Measurements from ENCODE around the gene CHST1.
A peak's percentile ranks its signal among the peaks of the same experiment; 100 is the strongest.

Gene CHST1

GRCh38 chr11:45666648-45667642 is 1.5 kb upstream of the CHST1 start:
- Mint-ChIP-seq H3K27ac (no peak overlapping the region), H3K27me3 (peaks cover 24% of the 10 kb centered on the region), H3K9me3 (no peaks in the 10 kb centered on the region), H3K36me3 (no peaks in the 10 kb centered on the region), H3K4me1 (peaks cover 6% of the 10 kb centered on the region), H3K4me3 (peak overlapping the region; percentile 3)

- H3K27me3 Mint-ChIP-seq, result peaks cover 29% of the 10 kb centered on the region
- H3K4me3 Mint-ChIP-seq, result peak overlapping the region; percentile 75
- no peaks in the 10 kb centered on the region for H3K36me3 Mint-ChIP-seq
- no peak overlapping the region for H3K27ac Mint-ChIP-seq
- peaks cover 6% of the 10 kb centered on the region for H3K4me1 Mint-ChIP-seq
- H3K9me3 Mint-ChIP-seq, result no peaks in the 10 kb centered on the region
Observed at GRCh38 chr11:45665933-45666647, 668 bp upstream of the CHST1 start.

DNA sequence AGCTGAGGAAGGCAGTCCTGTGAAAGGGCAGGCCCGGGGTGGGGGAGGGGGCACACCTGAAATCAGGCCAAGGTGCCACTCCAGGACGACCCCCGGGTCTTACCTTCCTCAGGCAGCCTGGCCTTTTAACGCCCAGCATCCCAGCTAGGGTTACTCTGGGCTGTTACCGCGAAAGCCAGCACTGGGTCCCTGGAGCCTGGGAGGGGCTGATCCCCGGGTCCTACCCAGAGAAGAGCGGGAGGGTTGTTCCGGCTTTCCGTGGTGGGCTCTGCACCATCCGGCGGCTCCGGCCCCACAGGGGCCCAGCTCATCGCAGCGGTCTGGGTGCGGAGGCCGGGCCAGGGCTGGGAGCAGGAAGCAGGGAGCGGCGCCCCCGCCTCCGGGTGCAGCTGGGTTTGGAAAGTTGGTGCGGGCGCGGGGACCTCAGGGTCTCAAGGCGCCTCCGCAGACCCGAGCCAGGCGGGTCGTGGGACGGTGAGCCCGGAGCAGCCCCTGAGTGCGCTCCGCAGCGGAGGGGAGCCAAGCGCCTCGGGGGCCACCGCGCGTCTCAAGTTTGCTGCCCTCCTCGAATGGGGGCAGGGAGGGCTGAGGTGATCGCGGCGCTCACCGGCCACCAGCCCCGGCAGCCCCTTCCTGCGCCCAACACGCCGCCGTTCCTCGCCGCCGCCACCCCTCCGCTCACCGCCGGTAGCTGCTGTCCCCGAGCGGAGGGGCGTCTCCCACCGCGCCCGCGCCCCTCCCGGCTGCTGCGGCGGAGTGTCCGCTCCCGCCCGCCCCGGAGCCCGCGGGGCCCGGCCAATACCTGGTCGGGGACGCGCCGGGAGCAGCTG is 831 bp downstream of the CHST1 start:
- Mint-ChIP-seq H3K9me3 (no peaks in the 10 kb centered on the region), H3K4me3 (no peak overlapping the region), H3K4me1 (peaks cover 6% of the 10 kb centered on the region)

DNA sequence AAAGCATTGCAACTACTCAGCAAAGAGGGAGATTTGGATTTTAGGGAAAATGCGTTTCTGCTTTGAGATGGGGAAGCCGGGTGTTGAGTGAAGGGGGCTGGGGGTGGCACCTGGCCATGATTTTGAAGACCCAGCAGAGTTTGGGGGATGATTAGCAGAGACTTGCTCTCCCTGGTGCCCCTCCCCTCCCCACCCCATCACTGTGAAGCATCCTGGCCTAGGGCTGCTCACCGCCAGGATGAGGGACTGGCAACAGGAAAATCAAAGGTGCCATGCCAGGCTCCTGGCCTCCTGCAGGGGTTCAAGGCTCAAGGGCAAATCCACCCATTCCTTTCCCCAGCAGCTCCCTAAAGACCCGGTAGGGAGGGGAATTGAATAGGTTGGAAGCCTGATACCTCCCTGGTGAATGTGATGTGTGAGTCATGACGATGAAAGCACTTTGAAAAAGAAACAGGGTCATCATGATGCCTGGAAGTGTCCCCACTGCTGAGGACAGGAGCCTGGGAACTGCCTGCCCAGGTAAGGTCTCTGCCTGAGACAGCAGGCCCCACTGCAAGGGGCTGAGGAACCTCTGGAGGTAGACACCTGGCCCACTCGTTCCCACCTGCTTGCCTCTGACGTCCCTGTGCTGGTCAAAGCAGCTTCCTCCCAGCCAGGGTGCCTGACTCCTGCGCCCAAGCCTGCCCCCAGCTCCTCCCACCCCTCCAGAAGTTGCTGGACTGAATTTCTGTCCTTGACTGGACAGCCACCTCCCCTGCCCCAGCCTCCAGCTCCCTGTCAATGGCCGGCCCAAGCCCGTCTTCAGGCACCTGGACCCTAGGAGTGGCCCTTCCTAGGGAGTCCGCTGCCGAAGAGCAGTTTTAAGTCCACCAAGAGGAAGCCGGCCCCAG is 1.7 kb downstream of the CHST1 start:
- H3K4me1 Mint-ChIP-seq, result peaks cover 6% of the 10 kb centered on the region
- H3K36me3 Mint-ChIP-seq, result no peaks in the 10 kb centered on the region
- H3K27ac Mint-ChIP-seq, result no peak overlapping the region
- peak overlapping the region; percentile 23 for H3K4me3 Mint-ChIP-seq
- H3K9me3 Mint-ChIP-seq, result no peaks in the 10 kb centered on the region
- H3K27me3 Mint-ChIP-seq, result peaks cover 39% of the 10 kb centered on the region

More for the DNA sequence above, 831 bp downstream of the CHST1 start:
- Mint-ChIP-seq H3K36me3 (no peaks in the 10 kb centered on the region), H3K27ac (no peak overlapping the region), H3K27me3 (peaks cover 36% of the 10 kb centered on the region)

- no peak overlapping the region for H3K27ac Mint-ChIP-seq
- peak overlapping the region; percentile 23 for H3K4me3 Mint-ChIP-seq
- peaks cover 39% of the 10 kb centered on the region for H3K27me3 Mint-ChIP-seq
- peaks cover 6% of the 10 kb centered on the region for H3K4me1 Mint-ChIP-seq
- H3K9me3 Mint-ChIP-seq, result no peaks in the 10 kb centered on the region
- no peaks in the 10 kb centered on the region for H3K36me3 Mint-ChIP-seq
Observed at GRCh38 chr11:45662665-45663485, 2.5 kb downstream of the CHST1 start.

- H3K27ac Mint-ChIP-seq, result no peak overlapping the region
- no peaks in the 10 kb centered on the region for H3K9me3 Mint-ChIP-seq
- H3K4me1 Mint-ChIP-seq, result peaks cover 6% of the 10 kb centered on the region
Observed at GRCh38 chr11:45662096-45662664, 3.2 kb downstream of the CHST1 start.

DNA sequence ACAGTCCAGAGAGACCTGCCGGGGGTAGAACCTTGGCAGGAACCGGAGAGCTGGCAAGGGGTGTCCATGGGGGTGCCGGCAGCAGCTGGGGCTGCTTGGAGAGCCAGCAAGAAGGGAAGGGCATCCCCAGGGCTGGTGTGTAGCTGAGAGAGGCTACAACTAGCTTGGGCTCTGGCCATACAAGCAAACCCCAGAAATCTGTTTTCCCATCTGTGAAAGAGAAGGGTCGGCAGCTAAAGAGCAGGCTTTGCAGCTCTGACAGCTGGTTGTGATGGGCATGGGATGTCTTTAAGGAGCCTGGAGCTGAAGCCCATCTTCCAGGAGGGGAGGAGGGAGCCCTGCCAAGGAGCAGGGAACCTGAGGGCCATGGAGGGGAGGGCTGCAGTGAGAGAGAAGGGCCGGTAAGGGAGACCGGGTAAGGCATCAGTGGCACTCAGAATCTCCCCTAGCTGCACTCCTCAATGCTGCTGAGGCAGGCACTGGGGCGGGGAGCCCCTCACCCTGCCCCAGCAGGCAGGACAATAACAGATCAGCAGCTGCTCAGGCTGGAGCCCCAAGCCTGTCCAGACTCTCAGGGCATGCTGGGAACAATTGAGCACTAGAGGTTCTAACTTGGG is 3.9 kb downstream of the CHST1 start:
- Mint-ChIP-seq H3K9me3 (no peaks in the 10 kb centered on the region), H3K27ac (no peak overlapping the region), H3K36me3 (no peaks in the 10 kb centered on the region), H3K4me3 (no peak overlapping the region), H3K27me3 (peaks cover 31% of the 10 kb centered on the region), H3K4me1 (peaks cover 6% of the 10 kb centered on the region)

More at GRCh38 chr11:45662096-45662664, 3.2 kb downstream of the CHST1 start:
- no peak overlapping the region for H3K4me3 Mint-ChIP-seq
- peaks cover 34% of the 10 kb centered on the region for H3K27me3 Mint-ChIP-seq
- no peaks in the 10 kb centered on the region for H3K36me3 Mint-ChIP-seq

DNA sequence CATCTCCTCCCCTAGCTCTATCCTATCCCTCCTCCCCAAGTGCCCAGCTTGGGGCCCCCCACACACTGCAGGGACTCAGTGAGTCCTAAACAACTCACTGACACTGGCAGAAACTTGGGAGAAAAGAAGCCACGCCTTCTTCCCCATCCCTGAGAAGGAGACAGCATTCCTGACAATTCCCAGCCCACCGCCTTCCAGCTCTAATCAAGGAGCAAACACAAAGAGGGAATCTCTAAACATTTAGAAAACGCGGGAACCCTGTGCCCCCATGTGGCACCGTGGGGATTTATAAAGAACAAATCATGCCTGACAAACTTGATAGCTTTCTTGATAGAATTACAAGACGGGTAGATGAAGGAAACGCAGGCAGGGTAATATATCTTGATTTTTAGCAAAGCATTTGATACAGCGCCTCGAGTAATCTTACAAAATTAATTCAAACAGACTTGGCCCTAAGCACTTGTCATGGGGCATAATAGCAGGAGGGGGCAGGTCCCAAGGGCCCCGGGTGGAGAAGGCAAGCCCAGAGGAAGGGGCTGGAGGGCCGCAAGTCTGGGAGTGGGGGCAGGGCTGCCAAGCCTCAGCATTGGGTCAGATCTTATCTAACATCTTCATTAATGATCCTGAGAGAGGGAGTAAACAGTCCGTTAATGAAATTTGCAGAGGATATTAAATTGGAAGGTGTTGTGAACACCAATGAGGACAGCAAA is 4.5 kb downstream of the CHST1 start:
- H3K27ac Mint-ChIP-seq, result no peak overlapping the region
- H3K36me3 Mint-ChIP-seq, result no peaks in the 10 kb centered on the region
- H3K9me3 Mint-ChIP-seq, result no peaks in the 10 kb centered on the region
- H3K4me3 Mint-ChIP-seq, result no peak overlapping the region
- H3K4me1 Mint-ChIP-seq, result peaks cover 6% of the 10 kb centered on the region
- H3K27me3 Mint-ChIP-seq, result peaks cover 34% of the 10 kb centered on the region

- Mint-ChIP-seq H3K9me3 (no peaks in the 10 kb centered on the region), H3K4me3 (no peak overlapping the region), H3K27ac (no peak overlapping the region), H3K27me3 (peaks cover 33% of the 10 kb centered on the region), H3K4me1 (peaks cover 9% of the 10 kb centered on the region), H3K36me3 (no peaks in the 10 kb centered on the region)
Observed at GRCh38 chr11:45659818-45660160, 5.6 kb downstream of the CHST1 start.

GRCh38 chr11:45659031-45659817 is 6.2 kb downstream of the CHST1 start:
- peaks cover 33% of the 10 kb centered on the region for H3K27me3 Mint-ChIP-seq

GRCh38 chr11:45658292-45658991 is 7.0 kb downstream of the CHST1 start:
- peaks cover 33% of the 10 kb centered on the region for H3K27me3 Mint-ChIP-seq
- no peak overlapping the region for H3K27ac Mint-ChIP-seq
- H3K4me1 Mint-ChIP-seq, result peaks cover 9% of the 10 kb centered on the region
- H3K4me3 Mint-ChIP-seq, result no peak overlapping the region
- no peaks in the 10 kb centered on the region for H3K36me3 Mint-ChIP-seq
- H3K9me3 Mint-ChIP-seq, result no peaks in the 10 kb centered on the region

More at GRCh38 chr11:45659031-45659817, 6.2 kb downstream of the CHST1 start:
- H3K4me3 Mint-ChIP-seq, result no peak overlapping the region
- no peaks in the 10 kb centered on the region for H3K36me3 Mint-ChIP-seq
- H3K9me3 Mint-ChIP-seq, result no peaks in the 10 kb centered on the region
- no peak overlapping the region for H3K27ac Mint-ChIP-seq
- peaks cover 9% of the 10 kb centered on the region for H3K4me1 Mint-ChIP-seq
